GM12872 (cell line): Measurements from ENCODE around the gene GPN1.

Experiments used
- TF ChIP-seq, protein P1 (sequence below): IDR thresholded peaks from 3 replicates; pipeline ENCODE4 v1.5.1; 2011; ENCODE audit warnings: low read depth, mild to moderate bottlenecking, low read length, moderate library complexity; ENCODE audit not compliant: insufficient read depth

GPN1 gene

DNA sequence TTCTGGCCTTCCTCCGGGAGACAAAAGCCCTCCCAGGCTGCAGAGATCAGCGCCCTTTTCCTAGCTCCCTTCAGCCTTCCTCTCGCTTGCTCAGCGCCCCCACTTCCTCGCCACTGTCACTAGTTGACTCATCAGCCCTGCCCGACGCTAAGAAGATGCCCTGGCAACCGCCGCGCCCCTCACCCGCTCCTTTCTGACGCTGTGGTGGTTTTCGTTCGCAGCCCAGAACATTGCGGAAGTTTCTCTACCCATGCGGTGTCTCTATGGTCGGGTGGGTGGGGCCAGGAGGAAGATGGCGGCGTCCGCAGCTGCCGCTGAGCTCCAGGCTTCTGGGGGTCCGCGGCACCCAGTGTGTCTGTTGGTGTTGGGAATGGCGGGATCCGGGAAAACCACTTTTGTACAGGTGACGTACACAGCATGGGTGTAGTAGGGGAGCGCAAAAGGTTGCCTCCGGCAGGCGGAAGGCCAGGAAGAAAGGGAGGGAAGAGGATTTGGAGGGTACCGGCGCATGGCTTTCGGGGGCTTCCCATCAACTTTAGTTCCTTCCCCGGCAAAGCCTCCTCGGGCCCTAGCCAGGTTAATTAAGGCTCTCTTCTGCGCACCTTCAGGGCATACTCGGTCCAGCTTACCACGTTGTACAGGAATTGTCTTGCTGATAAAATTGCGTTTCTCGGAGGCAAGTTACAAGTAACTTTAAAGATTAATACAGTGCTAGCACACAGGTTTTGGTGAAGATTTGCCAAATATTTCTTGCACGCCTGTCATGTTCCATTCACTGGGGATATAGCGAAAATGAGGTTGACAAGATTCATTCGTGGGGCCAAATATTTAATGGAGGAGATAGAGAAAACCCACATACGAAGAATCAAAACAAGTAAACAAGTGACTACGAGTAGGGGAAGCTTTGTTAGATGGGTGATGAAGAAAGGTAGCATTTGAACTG lies at the start of gene GPN1, which contains the start of gene CCDC121:
Gene GPN1 (plus strand): TSS at position 284 of the 943 bp plus-strand sequence. CDS start 9 bp downstream, at position 293.
Gene CCDC121 (minus strand): TSS at position 246 of the 943 bp plus-strand sequence. CDS start 1,213 bp downstream, outside the sequence.
- TF ChIP-seq, protein P1, sequence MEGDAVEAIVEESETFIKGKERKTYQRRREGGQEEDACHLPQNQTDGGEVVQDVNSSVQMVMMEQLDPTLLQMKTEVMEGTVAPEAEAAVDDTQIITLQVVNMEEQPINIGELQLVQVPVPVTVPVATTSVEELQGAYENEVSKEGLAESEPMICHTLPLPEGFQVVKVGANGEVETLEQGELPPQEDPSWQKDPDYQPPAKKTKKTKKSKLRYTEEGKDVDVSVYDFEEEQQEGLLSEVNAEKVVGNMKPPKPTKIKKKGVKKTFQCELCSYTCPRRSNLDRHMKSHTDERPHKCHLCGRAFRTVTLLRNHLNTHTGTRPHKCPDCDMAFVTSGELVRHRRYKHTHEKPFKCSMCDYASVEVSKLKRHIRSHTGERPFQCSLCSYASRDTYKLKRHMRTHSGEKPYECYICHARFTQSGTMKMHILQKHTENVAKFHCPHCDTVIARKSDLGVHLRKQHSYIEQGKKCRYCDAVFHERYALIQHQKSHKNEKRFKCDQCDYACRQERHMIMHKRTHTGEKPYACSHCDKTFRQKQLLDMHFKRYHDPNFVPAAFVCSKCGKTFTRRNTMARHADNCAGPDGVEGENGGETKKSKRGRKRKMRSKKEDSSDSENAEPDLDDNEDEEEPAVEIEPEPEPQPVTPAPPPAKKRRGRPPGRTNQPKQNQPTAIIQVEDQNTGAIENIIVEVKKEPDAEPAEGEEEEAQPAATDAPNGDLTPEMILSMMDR, result no peak

DNA sequence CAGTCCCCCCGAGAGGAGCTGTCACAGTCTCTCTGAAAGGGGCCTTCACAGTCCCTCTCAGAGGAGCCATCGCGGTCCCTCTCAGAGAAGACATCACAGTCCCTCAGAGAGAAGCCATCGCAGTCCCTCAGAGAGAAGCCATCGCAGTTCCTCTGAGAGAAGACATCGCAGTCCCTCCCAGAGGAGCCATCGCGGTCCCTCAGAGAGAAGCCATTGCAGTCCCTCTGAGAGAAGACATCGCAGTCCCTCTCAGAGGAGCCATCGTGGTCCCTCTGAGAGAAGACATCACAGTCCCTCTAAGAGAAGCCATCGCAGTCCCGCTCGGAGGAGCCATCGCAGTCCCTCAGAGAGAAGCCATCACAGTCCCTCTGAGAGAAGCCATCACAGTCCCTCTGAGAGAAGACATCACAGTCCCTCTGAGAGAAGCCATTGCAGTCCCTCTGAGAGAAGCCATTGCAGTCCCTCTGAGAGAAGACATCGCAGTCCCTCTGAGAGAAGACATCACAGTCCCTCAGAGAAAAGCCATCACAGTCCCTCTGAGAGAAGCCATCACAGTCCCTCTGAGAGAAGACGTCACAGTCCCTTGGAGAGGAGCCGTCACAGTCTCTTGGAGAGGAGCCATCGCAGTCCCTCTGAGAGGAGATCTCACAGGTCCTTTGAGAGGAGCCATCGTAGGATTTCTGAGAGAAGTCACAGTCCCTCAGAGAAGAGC lies 47.3 kb upstream of the GPN1 start:
- TF ChIP-seq, protein P1, result no peak

DNA sequence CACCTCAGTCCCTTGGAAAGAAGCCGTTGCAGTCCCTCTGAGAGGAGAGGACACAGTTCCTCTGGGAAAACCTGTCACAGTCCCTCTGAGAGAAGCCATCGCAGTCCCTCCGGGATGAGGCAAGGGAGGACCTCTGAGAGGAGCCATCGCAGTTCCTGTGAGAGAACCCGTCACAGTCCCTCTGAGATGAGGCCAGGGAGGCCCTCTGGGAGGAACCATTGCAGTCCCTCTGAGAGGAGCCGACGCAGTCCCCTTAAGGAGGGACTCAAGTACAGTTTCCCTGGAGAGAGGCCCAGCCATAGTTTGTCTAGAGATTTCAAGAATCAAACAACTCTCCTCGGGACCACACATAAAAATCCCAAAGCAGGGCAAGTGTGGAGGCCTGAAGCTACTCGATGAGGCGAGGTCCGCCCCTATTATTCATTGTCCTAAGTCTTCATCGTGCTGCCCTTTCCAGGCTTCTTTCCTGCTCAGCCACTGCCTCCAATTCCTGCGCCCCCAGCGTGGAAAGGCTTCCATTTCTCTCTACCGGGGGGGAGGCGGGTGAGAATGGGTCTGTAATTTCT lies 46.6 kb upstream of the GPN1 start:
- TF ChIP-seq, protein P1, result no peak

DNA sequence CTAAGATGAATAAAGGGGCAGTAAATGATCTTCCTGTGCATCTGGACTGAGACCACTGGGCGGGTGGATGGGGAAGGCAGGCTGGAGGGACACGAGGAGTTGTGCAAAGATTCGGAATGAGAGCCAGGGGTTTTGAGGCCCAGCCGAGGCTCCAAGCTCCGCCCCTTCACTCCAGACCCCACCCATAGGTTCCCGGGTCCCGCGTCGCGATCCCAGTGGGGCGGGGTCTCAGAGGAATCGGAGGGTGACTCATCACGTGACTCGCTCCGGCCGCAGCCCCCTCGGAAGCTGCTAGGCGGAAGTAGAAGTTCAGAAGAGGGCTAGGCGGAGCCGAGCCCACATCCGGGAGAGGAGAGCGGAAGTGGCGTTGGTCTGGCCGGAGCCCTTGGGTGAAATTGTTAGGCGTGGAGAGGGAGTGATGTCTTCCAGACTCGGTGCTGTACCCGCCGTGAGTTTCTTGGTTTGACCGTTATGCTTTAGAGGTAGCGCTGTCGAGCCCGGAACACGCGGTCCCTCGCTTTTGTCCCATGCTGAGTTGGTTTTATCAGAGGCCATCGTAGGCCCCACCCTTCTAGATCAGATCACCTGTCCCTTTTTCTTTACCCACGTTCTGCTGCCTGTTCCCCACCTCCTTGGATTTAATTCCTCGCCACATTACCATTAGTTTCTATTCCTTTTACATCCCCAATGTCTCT lies 46.0 kb upstream of the GPN1 start, which contains the start of gene ZNF512:
Gene ZNF512 (plus strand): TSS at position 348 of the 695 bp plus-strand sequence. CDS start 71 bp downstream, at position 419.
- TF ChIP-seq, protein P1, result peak; percentile 10; the same call in 1 of the 3 replicates

DNA sequence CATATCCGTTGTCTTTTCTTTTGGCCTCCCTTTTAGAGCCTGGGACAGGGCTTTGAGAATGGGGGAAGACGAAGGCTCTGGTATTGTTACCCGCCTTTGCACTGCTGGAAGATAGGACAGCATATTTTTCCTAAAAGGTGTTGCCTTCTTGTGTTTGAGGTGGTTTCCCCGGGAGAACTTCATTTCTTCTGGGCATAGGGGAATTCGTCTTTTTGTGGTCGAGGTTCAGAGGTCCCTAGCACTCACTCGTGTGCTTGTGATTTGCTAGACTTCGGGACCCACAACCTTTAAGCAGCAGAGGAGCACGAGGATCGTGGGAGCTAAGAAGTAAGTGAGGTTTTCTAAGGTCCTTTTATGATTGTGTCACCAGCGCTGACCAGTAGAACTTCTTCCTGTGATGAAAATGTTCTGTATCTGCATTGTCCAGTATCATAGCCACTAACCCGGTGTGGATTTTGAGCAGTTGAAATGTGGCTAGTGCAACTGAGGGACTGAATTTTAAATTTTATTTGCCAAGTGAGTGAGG lies 45.4 kb upstream of the GPN1 start:
- TF ChIP-seq, protein P1, result no peak

GRCh38 chr2:27584597-27584996 lies 44.3 kb upstream of the GPN1 start:
- TF ChIP-seq, protein P1, result no peak
